Heart left ventricle (tissue), 16 donors: ENCODE data around the gene ARF3. TPM values are rescaled to one million over a fixed set of nuclear protein-coding genes. Genes with fewer than 3 reads are reported as not detected.

Experiments
- ATAC-seq, 4 donors: fragments of 200-7000 bp; cut with Tn5 transposase; one replicate each; pipeline ENCODE4 v1.9.1; 2020 to 2022; ENCODE audit warnings: moderate library complexity in 4 of 4, mild to moderate bottlenecking in 3 of 4, moderate number of reproducible peaks in 1 of 4
- DNase-seq, 5 donors: peaks; one replicate each; pipeline ENCODE4 v3.0.0-alpha.2; 2020
- H3K27ac ChIP-seq, 12 donors: fragments of 200-600 bp; sonication (generic) in 4 of 12; one replicate each; pipeline versions ENCODE4 v1.5.0 to v1.8.0; 2016 to 2022; ENCODE audit warnings: mild to moderate bottlenecking in 2 of 12
- H3K27me3 ChIP-seq, 9 donors: fragments of 200-600 bp; sonication (generic) in 2 of 9; one replicate each; pipeline versions ENCODE4 v1.5.1 to v1.8.0; 2016 to 2022; ENCODE audit warnings: mild to moderate bottlenecking in 3 of 9
- H3K36me3 ChIP-seq, 9 donors: fragments of 200-600 bp; sonication (generic) in 2 of 9; one replicate each; pipeline versions ENCODE4 v1.5.0 to v1.8.0; 2018 to 2022; ENCODE audit warnings: mild to moderate bottlenecking in 2 of 9
- H3K4me1 ChIP-seq, 12 donors: fragments of 200-600 bp; sonication (generic) in 4 of 12; one replicate each; pipeline versions ENCODE4 v1.5.0 to v1.8.0; 2016 to 2022; ENCODE audit warnings: mild to moderate bottlenecking in 3 of 12
- H3K4me3 ChIP-seq, 12 donors: fragments of 200-600 bp; sonication (generic) in 4 of 12; one replicate each; pipeline versions ENCODE4 v1.5.0 to v1.8.0; 2017 to 2022; ENCODE audit warnings: mild to moderate bottlenecking in 9 of 12, moderate library complexity in 4 of 12
- H3K9me3 ChIP-seq, 12 donors: fragments of 200-600 bp; sonication (generic) in 4 of 12; one replicate each; pipeline versions ENCODE4 v1.5.0 to v1.8.0; 2016 to 2022; ENCODE audit warnings: mild to moderate bottlenecking in 1 of 12
- POLR2A ChIP-seq, 2 donors: fragments of 450-650 bp; IDR thresholded peaks; one replicate each; pipeline ENCODE4 v1.6.1; 2017; ENCODE audit warnings: antibody characterized with exemption in 2 of 2, mild to moderate bottlenecking in 2 of 2, moderate library complexity in 2 of 2
- WGBS, 4 donors: extraction: QIAGEN DNeasy Blood & Tissue Kit in 2 of 4; methylation state at CpG; one replicate each; pipeline versions ENCODE4 v1.1.5 to v1.1.7; 2013 to 2018; 5-methylcytosine and 5-hydroxymethylcytosine counted together
- intact Hi-C, 10 donors: fragments of 100-400 bp; cut with DNase I; formaldehyde crosslinking; loops; one replicate each; pipeline versions ENCODE4 v1.11.1 to v1.14.2; 2022
- polyA plus RNA-seq, 2 donors: library from polyadenylated mRNA; stranded (reverse); fragments of 200-250 nt; gene quantifications; one replicate each; pipeline ENCODE4 v1.2.3, GENCODE V29; 2013
- total RNA-seq, 9 donors: library from RNA; depleted of rRNA in 2 of 9; stranded (reverse); fragments of >200 nt in 2 of 9; fragmentation: NEBNext Ultra II Directional in 3 of 9; extraction: Animal tissue kit (Norgen Biotek cat#: 25700) in 3 of 9; gene quantifications; one replicate each; pipeline versions ENCODE4 v1.1.0 to v1.2.4, GENCODE V29; 2016 to 2023
- TF ChIP-seq, protein P1 (sequence below), 12 donors: fragments of 200-600 bp; sonication (generic) in 4 of 12; IDR thresholded peaks; one replicate each; pipeline versions ENCODE4 v1.5.0 to v1.8.0; 2018 to 2022; ENCODE audit warnings: antibody characterized with exemption in 12 of 12, mild to moderate bottlenecking in 5 of 12
- donor health status: ischemic (EF 13 %, LVEDD 7.1; RV severe dilation, severe dysfunction).
- donor health status: healthy with polysubstance abuse.
- donor health status: DM: no; HTN: yes; CAD: no.
- donor health status: DM: no; HTN: no; CAD: no.
- donor health status: ischemic (EF 25% LVEDD 6.9; RV normal size, moderate dysfunction).
- donor health status: ischemic (EF 25% LVEDD 5.7; RV mildly dilated, moderate dysfunction).
- donor health status: healthy.
- donor health status: DM: yes; HTN: yes; CAD: no.
- donor health status: ischemic (EF 35%, LVEDD 5.7; RV mildly dilated, moderate dysfunction).
- donor health status: nonischemic (EF 11% LVEDD 7.7; RV severe dilation, severe dysfunction).
- donor health status: DM: yes; HTN: yes; CAD: no.
- donor health status: PGD.
- donor health status: ischemic (EF 29% LVEDD 5.4; RV normal size, mild dysfunction).
- donor health status: nonischemic (EF 23%, LVEDD 6.1; RV moderate dilation, normal function).

ARF3 gene
- total and polyA plus RNA-seq, 11 donors = 35.8 to 130 (median 54.0) TPM

DNA sequence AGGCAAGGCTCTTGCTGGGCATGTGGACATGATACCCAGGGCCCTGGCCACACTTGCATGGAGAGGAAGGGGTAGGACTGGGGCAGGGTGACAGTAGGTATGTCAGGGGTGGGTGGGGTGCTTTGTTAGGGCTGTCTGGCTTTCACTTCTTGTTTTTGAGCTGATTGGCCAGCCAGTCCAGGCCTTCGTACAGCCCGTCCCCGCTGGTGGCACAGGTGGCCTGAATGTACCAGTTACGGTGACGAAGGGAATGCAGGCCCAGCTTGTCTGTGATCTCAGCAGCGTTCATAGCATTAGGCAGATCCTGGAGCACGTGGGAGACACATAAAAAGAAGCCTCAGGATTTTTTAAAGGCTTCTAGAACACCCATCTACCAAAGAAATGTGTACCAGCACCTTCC is 18.5 kb downstream of the ARF3 start:
- TF ChIP-seq, protein P1, sequence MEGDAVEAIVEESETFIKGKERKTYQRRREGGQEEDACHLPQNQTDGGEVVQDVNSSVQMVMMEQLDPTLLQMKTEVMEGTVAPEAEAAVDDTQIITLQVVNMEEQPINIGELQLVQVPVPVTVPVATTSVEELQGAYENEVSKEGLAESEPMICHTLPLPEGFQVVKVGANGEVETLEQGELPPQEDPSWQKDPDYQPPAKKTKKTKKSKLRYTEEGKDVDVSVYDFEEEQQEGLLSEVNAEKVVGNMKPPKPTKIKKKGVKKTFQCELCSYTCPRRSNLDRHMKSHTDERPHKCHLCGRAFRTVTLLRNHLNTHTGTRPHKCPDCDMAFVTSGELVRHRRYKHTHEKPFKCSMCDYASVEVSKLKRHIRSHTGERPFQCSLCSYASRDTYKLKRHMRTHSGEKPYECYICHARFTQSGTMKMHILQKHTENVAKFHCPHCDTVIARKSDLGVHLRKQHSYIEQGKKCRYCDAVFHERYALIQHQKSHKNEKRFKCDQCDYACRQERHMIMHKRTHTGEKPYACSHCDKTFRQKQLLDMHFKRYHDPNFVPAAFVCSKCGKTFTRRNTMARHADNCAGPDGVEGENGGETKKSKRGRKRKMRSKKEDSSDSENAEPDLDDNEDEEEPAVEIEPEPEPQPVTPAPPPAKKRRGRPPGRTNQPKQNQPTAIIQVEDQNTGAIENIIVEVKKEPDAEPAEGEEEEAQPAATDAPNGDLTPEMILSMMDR (IDR thresholded peaks at IDR 0.05) = no peak
- no peak for TF ChIP-seq POLR2A (IDR thresholded peaks at IDR 0.05)
- Histone ChIP-seq H3K27ac (no peak overlapping the region), H3K4me3 (no peak overlapping the region), H3K36me3 (peaks cover 0 to 86% (median 60%) of the 10 kb centered on the region in 9 donors), H3K27me3 (no peaks in the 10 kb centered on the region), H3K4me1 (peaks cover 0 to 15% (median 2%) of the 10 kb centered on the region in 12 donors), H3K9me3 (no peaks in the 10 kb centered on the region)
- intact Hi-C loops = loop anchor here in 4 of 10 donors (5.0 to 10.0 kb wide), 2 partner anchors 84 to 87 kb away; partner anchors contain the start of gene DDX23 (in 4 of the 4)
- 77 to 89% (median 87%) methylated on average over 7 of the region's 7 CpGs for WGBS, 4 donors
- DNase-seq (no peak), ATAC-seq (no peak)

DNA sequence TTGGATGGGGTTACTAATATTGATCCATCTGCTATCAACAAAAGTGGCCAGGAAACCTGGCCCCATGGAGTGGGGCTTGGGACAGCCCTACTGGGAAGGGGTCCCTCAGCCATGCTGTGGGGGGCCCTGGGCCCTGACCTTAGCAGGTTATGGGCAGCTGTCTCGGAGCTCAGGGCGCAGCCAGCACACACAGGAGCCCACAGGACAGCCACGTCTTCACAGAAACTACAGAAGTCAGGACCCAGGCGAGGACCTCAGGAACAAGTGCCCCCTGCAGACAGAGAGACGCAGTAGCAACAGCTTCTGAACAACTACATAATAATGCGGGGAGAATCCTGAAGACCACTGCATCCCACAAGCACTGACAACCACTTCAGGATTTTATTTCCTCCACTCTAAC is 20.1 kb downstream of the ARF3 start:
- H3K9me3 ChIP-seq = no peaks in the 10 kb centered on the region
- no peaks in the 10 kb centered on the region for H3K27me3 ChIP-seq
- intact Hi-C loops = loop anchor here in 9 of 10 donors (2.0 to 10.0 kb wide), 3 partner anchors 82 to 85 kb away; partner anchors contain the start of gene DDX23 (in 9 of the 9)
- no peak overlapping the region for H3K4me3 ChIP-seq
- ATAC-seq (peak in 1 of 4 donors; percentile 19), DNase-seq (no peak)
- WGBS, 4 donors = 83 to 93% (median 86%) methylated on average over 6 of the region's 6 CpGs
- H3K27ac ChIP-seq = no peak overlapping the region
- H3K4me1 ChIP-seq = peaks cover 0 to 14% (median 2%) of the 10 kb centered on the region in 12 donors
- TF ChIP-seq, protein P1 (IDR thresholded peaks at IDR 0.05) = no peak
- TF ChIP-seq POLR2A (IDR thresholded peaks at IDR 0.05) = no peak
- H3K36me3 ChIP-seq = peaks cover 0 to 93% (median 75%) of the 10 kb centered on the region in 9 donors

DNA sequence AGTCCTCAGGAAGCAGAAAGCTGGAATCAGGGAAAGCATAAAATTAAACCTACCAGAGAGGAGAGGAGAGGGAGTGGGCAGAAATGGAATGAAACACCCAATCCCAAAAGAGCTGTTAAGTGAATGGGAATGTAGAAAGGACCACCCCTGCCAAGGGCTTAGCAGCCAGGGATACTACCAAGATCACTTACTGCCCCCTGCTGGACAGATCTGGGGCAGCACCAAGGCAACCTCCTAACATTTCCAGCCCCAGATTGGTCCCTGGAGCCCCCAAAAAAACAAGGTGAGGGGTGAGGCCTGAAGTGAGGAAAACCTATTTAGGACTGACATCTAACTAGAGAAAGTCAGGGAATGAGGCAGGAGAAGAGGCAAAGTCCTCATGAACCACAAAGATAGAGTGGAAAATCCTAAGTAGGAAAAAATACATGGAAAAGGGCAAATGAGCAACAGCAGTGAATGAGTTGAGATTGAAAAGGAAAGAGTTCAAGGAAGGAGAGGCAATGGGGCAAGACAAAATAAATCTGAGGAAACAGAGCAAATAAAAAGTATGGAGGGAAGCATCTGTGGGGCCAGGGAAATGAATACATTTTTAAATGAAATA is 20.8 kb downstream of the ARF3 start:
- Histone ChIP-seq H3K4me3 (no peak overlapping the region), H3K4me1 (peaks cover 0 to 14% (median under 1%) of the 10 kb centered on the region in 12 donors), H3K27me3 (no peaks in the 10 kb centered on the region), H3K36me3 (peaks cover 0 to 94% (median 75%) of the 10 kb centered on the region in 9 donors), H3K9me3 (no peaks in the 10 kb centered on the region), H3K27ac (no peak overlapping the region)
- peak in 3 of 4 donors; percentile 56 to 74 (median 70) for ATAC-seq
- DNase-seq = peak; percentile 56 to 77 (median 70)
- TF ChIP-seq POLR2A (IDR thresholded peaks at IDR 0.05) = no peak
- TF ChIP-seq, protein P1 (IDR thresholded peaks at IDR 0.05) = peak; percentile 69 to 96 (median 90)
- intact Hi-C loops = loop anchor here in 9 of 10 donors (2.0 to 10.0 kb wide), 3 partner anchors 82 to 84 kb away; partner anchors contain the start of gene DDX23 (in 9 of the 9)

DNA sequence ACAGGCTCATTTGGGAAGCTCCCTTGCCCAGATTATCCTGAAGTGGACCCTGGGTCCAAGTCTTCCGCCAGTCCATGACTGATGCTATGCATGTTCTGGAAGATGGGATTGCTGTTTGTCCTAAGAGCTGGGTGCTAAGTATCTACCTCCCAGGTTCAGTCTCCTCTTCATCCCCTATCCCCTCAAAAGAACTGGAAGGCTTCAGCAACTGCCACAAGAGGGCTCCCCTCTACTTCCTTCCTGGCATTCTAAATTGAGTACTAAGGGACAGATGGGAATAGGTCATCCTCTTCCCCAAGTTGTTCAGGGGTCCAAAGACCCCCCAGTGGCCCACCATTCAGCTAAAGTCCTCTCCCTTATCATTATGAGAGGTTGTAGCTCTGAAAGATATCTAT is 23.0 kb downstream of the ARF3 start:
- Histone ChIP-seq H3K27ac (peak overlapping the region in 1 of 12 donors; percentile 58), H3K4me1 (no peaks in the 10 kb centered on the region), H3K9me3 (no peaks in the 10 kb centered on the region), H3K27me3 (no peaks in the 10 kb centered on the region), H3K4me3 (no peak overlapping the region), H3K36me3 (peaks cover 0 to 94% (median 65%) of the 10 kb centered on the region in 9 donors)
- ATAC-seq (no peak), DNase-seq (peak in 1 of 5 donors; percentile 3)
- TF ChIP-seq, protein P1 (IDR thresholded peaks at IDR 0.05) = peak in 6 of 12 donors; percentile 8 to 35 (median 25)
- TF ChIP-seq POLR2A (IDR thresholded peaks at IDR 0.05) = no peak
- intact Hi-C loops = loop anchor here in 2 of 10 donors (10.0 kb wide), 1 partner anchor 80 kb away; the partner anchor contains the start of gene DDX23 (in 2 of the 2)
- WGBS, 4 donors = 93 to 100% (median 100%) methylated on average over 1 of the region's 1 CpG
